ENCODE data around the gene ZNF473.
"Not testable (repeated sequence)": the region's sequence is repeated elsewhere in the genome, so short reads cannot be mapped to it uniquely, and the experiment has no call there.

- not testable (repeated sequence) for TF ChIP-seq CTCF (IDR thresholded peaks at IDR 0.05; ENCODE audit: insufficient read depth, low read depth, low read length); EZH2 (IDR thresholded peaks at IDR 0.05; ENCODE audit: insufficient read depth, low read length)
These were observed 50.0 kb downstream of the ZNF473 start for GRCh38 chr19:50075644-50076372.
